H1 (cell line): ENCODE results near the gene KRT4. TPM values are rescaled to one million over a fixed set of nuclear protein-coding genes. Genes with fewer than 3 reads are reported as not detected.

Experiments
- CTCF ChIA-PET: fragments of 300-600 bp; sonication (Branson Sonifier 250); formaldehyde crosslinking; loops from one replicate; lab custom pipeline; 2021; ENCODE audit not compliant: partially characterized antibody; lab: Charles Lee
- POLR2A ChIA-PET: fragments of 300-600 bp; sonication (Branson Sonifier 250); formaldehyde crosslinking; loops from one replicate; lab custom pipeline; 2021; ENCODE audit warnings: inconsistent platforms; ENCODE audit not compliant: partially characterized antibody; lab: Charles Lee
- DNase-seq, 2 experiments: peaks; one replicate each; pipeline versions ENCODE4 v3.0.0 to v3.0.0-alpha.2; 2010 to 2022; ENCODE audit warnings: low spot score in 2 of 2, low read depth in 1 of 2, mixed read lengths in 1 of 2
- FAIRE-seq: peaks from 2 replicates; lab custom pipeline; 2011; peaks lifted over from hg19 to GRCh38; lab: Jason Lieb, UNC
- H2AFZ ChIP-seq: 2 replicates; pipeline ENCODE4 v1.8.1; 2012; ENCODE audit warnings: low read length, inconsistent platforms
- H2AK5ac ChIP-seq: 2 replicates; pipeline ENCODE4 v1.6.1; 2013; ENCODE audit warnings: low read depth, low read length
- H2BK120ac ChIP-seq: replicated peaks from 2 replicates; pipeline ENCODE3; 2013; ENCODE audit warnings: low read depth, low read length, inconsistent platforms
- H2BK12ac ChIP-seq: 2 replicates; pipeline ENCODE4 v1.6.1; 2013; ENCODE audit warnings: low read depth, low read length
- H2BK15ac ChIP-seq: 2 replicates; pipeline ENCODE4 v1.6.1; 2013; ENCODE audit warnings: low read length
- H2BK20ac ChIP-seq: 2 replicates; pipeline ENCODE4 v1.6.1; 2013; ENCODE audit warnings: low read length
- H2BK5ac ChIP-seq: 2 replicates; pipeline ENCODE4 v1.6.1; 2013; ENCODE audit warnings: low read depth, low read length
- H3K14ac ChIP-seq: 2 replicates; pipeline ENCODE4 v1.6.1; 2013; ENCODE audit warnings: inconsistent platforms; ENCODE audit not compliant: insufficient read length
- H3K18ac ChIP-seq: 2 replicates; pipeline ENCODE4 v1.6.1; 2013; ENCODE audit warnings: low read length; ENCODE audit errors: extremely low read depth
- H3K23ac ChIP-seq: 2 replicates; pipeline ENCODE4 v1.6.1; 2013; ENCODE audit warnings: inconsistent platforms; ENCODE audit not compliant: insufficient read length
- H3K23me2 ChIP-seq: 2 replicates; pipeline ENCODE4 v1.6.1; 2013; ENCODE audit warnings: low read depth, low read length
- H3K27ac ChIP-seq: 2 replicates; pipeline ENCODE4 v1.6.1; 2011; ENCODE audit warnings: low read depth, low read length, inconsistent platforms
- H3K27me3 ChIP-seq, 4 experiments: replicated peaks in 1 of 4; 1 replicate in 1 of 4; 2 replicates in 3 of 4; pipeline versions ENCODE4 v1.6.1 to v1.8.1; 2011 to 2013; ENCODE audit warnings: low read length in 3 of 4, mild to moderate bottlenecking in 3 of 4, inconsistent platforms in 2 of 4, mixed read lengths in 2 of 4, moderate library complexity in 1 of 4; ENCODE audit not compliant: control insufficient read depth in 3 of 4, insufficient read depth in 3 of 4; ENCODE audit errors: extremely low read depth in 1 of 4
- H3K36me3 ChIP-seq, 4 experiments: 2 replicates each; pipeline versions ENCODE4 v1.6.1 to v1.8.1; 2011 to 2013; ENCODE audit warnings: mild to moderate bottlenecking in 4 of 4, low read length in 3 of 4, moderate library complexity in 2 of 4, control low read depth in 1 of 4, inconsistent platforms in 1 of 4; ENCODE audit not compliant: insufficient read depth in 4 of 4, control insufficient read depth in 2 of 4
- H3K4ac ChIP-seq: replicated peaks from 2 replicates; pipeline ENCODE3; 2013; ENCODE audit warnings: low read length, low read depth, mixed read lengths, inconsistent platforms; ENCODE audit not compliant: insufficient read length
- H3K4me1 ChIP-seq, 4 experiments: replicated peaks in 1 of 4; 1 replicate in 1 of 4; 2 replicates in 3 of 4; pipeline versions ENCODE4 v1.6.1 to v1.8.1; 2011 to 2013; ENCODE audit warnings: low read length in 3 of 4, inconsistent platforms in 2 of 4, mixed read lengths in 1 of 4; ENCODE audit not compliant: insufficient read depth in 4 of 4, control insufficient read depth in 3 of 4
- H3K4me2 ChIP-seq, 2 experiments: 2 replicates each; pipeline versions ENCODE4 v1.6.1 to v1.8.1; 2011 to 2013; ENCODE audit warnings: low read depth in 2 of 2, low read length in 2 of 2, control low read depth in 1 of 2, inconsistent platforms in 1 of 2, mild to moderate bottlenecking in 1 of 2; ENCODE audit not compliant: insufficient read depth in 1 of 2
- H3K4me3 ChIP-seq, 4 experiments: fragments of 200-600, 300-600 bp in 1 of 4; sonication (generic), shearing (Covaris generic), sonication (Bioruptor Twin) in 1 of 4; 2 replicates each; pipeline versions ENCODE4 v1.5.1 to v1.8.1; 2011 to 2016; ENCODE audit warnings: low read length in 4 of 4, low read depth in 3 of 4, control low read depth in 2 of 4, inconsistent platforms in 2 of 4, mild to moderate bottlenecking in 2 of 4, mixed read lengths in 1 of 4, moderate library complexity in 1 of 4; ENCODE audit not compliant: insufficient read depth in 2 of 4; ENCODE audit errors: extremely low read depth in 1 of 4
- H3K56ac ChIP-seq: replicated peaks from 2 replicates; pipeline ENCODE3; 2013; ENCODE audit warnings: low read depth, mild to moderate bottlenecking, mixed read lengths, low read length, inconsistent platforms; ENCODE audit not compliant: insufficient read length
- H3K79me1 ChIP-seq: 2 replicates; pipeline ENCODE4 v1.6.1; 2013; ENCODE audit warnings: low read depth, low read length, control low read depth
- H3K79me2 ChIP-seq, 2 experiments: 2 replicates each; pipeline versions ENCODE4 v1.6.1 to v1.8.1; 2012 to 2013; ENCODE audit warnings: low read length in 2 of 2, mild to moderate bottlenecking in 2 of 2, inconsistent platforms in 1 of 2; ENCODE audit not compliant: insufficient read depth in 2 of 2, control insufficient read depth in 1 of 2
- H3K9ac ChIP-seq, 4 experiments: replicated peaks in 1 of 4; 1 replicate in 1 of 4; 2 replicates in 3 of 4; pipeline versions ENCODE4 v1.6.1 to v1.8.1; 2011 to 2013; ENCODE audit warnings: low read depth in 3 of 4, low read length in 3 of 4, control low read depth in 2 of 4, mild to moderate bottlenecking in 2 of 4, moderate library complexity in 2 of 4, inconsistent platforms in 1 of 4; ENCODE audit errors: extremely low read depth in 1 of 4
- H3K9me3 ChIP-seq, 2 experiments: 2 replicates each; pipeline versions ENCODE4 v1.6.1 to v1.8.1; 2012 to 2013; ENCODE audit warnings: mild to moderate bottlenecking in 2 of 2, moderate library complexity in 2 of 2, control low read depth in 1 of 2, inconsistent platforms in 1 of 2, low read depth in 1 of 2, low read length in 1 of 2, mixed read lengths in 1 of 2; ENCODE audit not compliant: insufficient read depth in 2 of 2
- H4K20me1 ChIP-seq, 2 experiments: replicated peaks in 1 of 2; 2 replicates each; pipeline versions ENCODE3 to v1.8.1; 2011 to 2013; ENCODE audit warnings: inconsistent platforms in 2 of 2, low read length in 2 of 2, mild to moderate bottlenecking in 1 of 2; ENCODE audit not compliant: insufficient read depth in 2 of 2, control insufficient read depth in 1 of 2
- H4K5ac ChIP-seq: 2 replicates; pipeline ENCODE4 v1.6.1; 2013; ENCODE audit warnings: low read length, low read depth, mixed read lengths, inconsistent platforms; ENCODE audit not compliant: insufficient read length
- H4K8ac ChIP-seq: 2 replicates; pipeline ENCODE4 v1.8.0; 2013; ENCODE audit warnings: mild to moderate bottlenecking, moderate library complexity, low read length, inconsistent platforms; ENCODE audit not compliant: insufficient read depth; ENCODE audit errors: extremely low read depth
- H4K91ac ChIP-seq: replicated peaks from 2 replicates; pipeline ENCODE3; 2013; ENCODE audit warnings: low read length, mixed read lengths, inconsistent platforms; ENCODE audit not compliant: insufficient read length
- CHD2 ChIP-seq: IDR thresholded peaks from 2 replicates; pipeline ENCODE4 v1.6.1; 2012; ENCODE audit warnings: low read length, improper control_type of control experiment
- CTCF ChIP-seq, 3 experiments: IDR thresholded peaks; 1 replicate in 2 of 3; 2 replicates in 1 of 3; pipeline versions ENCODE4 v1.5.1 to v1.6.1; 2011; ENCODE audit warnings: low read length in 3 of 3, mild to moderate bottlenecking in 3 of 3, inconsistent platforms in 2 of 3, low read depth in 1 of 3, moderate library complexity in 1 of 3; ENCODE audit not compliant: insufficient read depth in 1 of 3; ENCODE audit errors: control extremely low read depth in 1 of 3
- E2F6 ChIP-seq: IDR thresholded peaks from 2 replicates; pipeline ENCODE4 v1.6.1; 2012; ENCODE audit warnings: inconsistent platforms
- GTF2F1 ChIP-seq: IDR thresholded peaks from 2 replicates; pipeline ENCODE4 v1.6.1; 2012; ENCODE audit warnings: low read depth, low read length, improper control_type of control experiment, borderline replicate concordance
- MAFK ChIP-seq: IDR thresholded peaks from 2 replicates; pipeline ENCODE4 v1.6.1; 2012; ENCODE audit warnings: low read depth, mild to moderate bottlenecking, improper control_type of control experiment, low read length
- NANOG ChIP-seq: IDR thresholded peaks from 2 replicates; pipeline ENCODE4 v1.6.1; 2011; ENCODE audit warnings: low read length, low read depth, mild to moderate bottlenecking, inconsistent platforms; ENCODE audit not compliant: insufficient read depth, poor library complexity, severe bottlenecking
- POLR2AphosphoS5 ChIP-seq: IDR thresholded peaks from 2 replicates; pipeline ENCODE4 v1.6.1; 2011; ENCODE audit warnings: low read depth, low read length
- RXRA ChIP-seq: IDR thresholded peaks from 2 replicates; pipeline ENCODE4 v1.6.1; 2011; ENCODE audit warnings: low read depth, mild to moderate bottlenecking, low read length, moderate library complexity; ENCODE audit not compliant: insufficient read depth
- SIN3A ChIP-seq, 2 experiments: IDR thresholded peaks in 1 of 2; conservative IDR thresholded peaks in 1 of 2; 2 replicates each; pipeline ENCODE4 v1.6.1; 2011 to 2012; ENCODE audit warnings: low read length in 2 of 2, improper control_type of control experiment in 1 of 2, low read depth in 1 of 2, mild to moderate bottlenecking in 1 of 2
- SRF ChIP-seq: IDR thresholded peaks from 2 replicates; pipeline ENCODE4 v1.6.1; 2011; ENCODE audit warnings: mild to moderate bottlenecking, low read depth, low read length, moderate library complexity
- TEAD4 ChIP-seq: IDR thresholded peaks from 2 replicates; pipeline ENCODE4 v1.6.1; 2012; ENCODE audit warnings: low read depth, low read length, inconsistent platforms, mixed read lengths
- WGBS, 2 experiments: shearing (Covaris generic) in 1 of 2; methylation state at CpG; one replicate each; pipeline versions ENCODE4 v1.1.6 to v1.1.7; 2013 to 2015; ENCODE audit warnings: low lambda C conversion rate in 2 of 2, mixed read lengths in 2 of 2, inconsistent platforms in 1 of 2, low coverage in 1 of 2, missing lambda C conversion rate in 1 of 2; ENCODE audit not compliant: insufficient replicate concordance in 2 of 2, insufficient coverage in 1 of 2, insufficient read length in 1 of 2; ENCODE audit errors: extremely low coverage in 1 of 2, missing lambda C conversion rate in 1 of 2; 5-methylcytosine and 5-hydroxymethylcytosine counted together
- polyA plus RNA-seq, 7 experiments: library from polyadenylated mRNA; depleted of rRNA in 3 of 7; stranded (reverse) in 5 of 7; unstranded in 2 of 7; fragments of >200 nt in 5 of 7; fragments of 200-250 nt in 2 of 7; gene quantifications; 1 replicate in 5 of 7; 2 replicates in 1 of 7; 4 replicates in 1 of 7; pipeline versions ENCODE4 v1.2.1 to v1.2.3, GENCODE V29; 2011 to 2013; ENCODE audit warnings: missing spikeins in 2 of 7, mixed read lengths in 2 of 7
- total RNA-seq: library from RNA; stranded (reverse); fragmentation: NEBNext Ultra II Directional; extraction: Animal tissue kit (Norgen Biotek cat#: 25700); gene quantifications from 2 replicates; pipeline ENCODE4 v1.2.1, GENCODE V29; 2021

Gene KRT4
- total and polyA plus RNA-seq, 2 of the 8 experiments (the other 6 are each of a cell fraction or from before 2014, with no cell fraction given), result not detected

- Histone ChIP-seq H2BK120ac (no peak overlapping the region), H3K79me1 (no peaks in the 10 kb centered on the region), H4K91ac (no peak overlapping the region), H3K9ac (no peak overlapping the region), H3K4ac (no peak overlapping the region), H3K4me3 (no peak overlapping the region), H3K4me1 (no peaks in the 10 kb centered on the region), H3K9me3 (peaks cover 0 to 5% of the 10 kb centered on the region in 2 experiments; a peak in 1 of 4 replicates), H2BK20ac (no peak overlapping the region), H2AK5ac (no peak overlapping the region), H4K20me1 (no peaks in the 10 kb centered on the region), H3K14ac (no peak overlapping the region), H2BK5ac (no peak overlapping the region), H3K56ac (no peak overlapping the region), H3K4me2 (no peak overlapping the region), H2AFZ (no peak overlapping the region), H3K27me3 (no peaks in the 10 kb centered on the region), H3K23ac (no peak overlapping the region), H2BK12ac (no peak overlapping the region), H2BK15ac (no peak overlapping the region), H3K36me3 (no peaks in the 10 kb centered on the region), H3K79me2 (no peaks in the 10 kb centered on the region), H3K27ac (no peak overlapping the region), H3K23me2 (no peaks in the 10 kb centered on the region), H4K5ac (no peak overlapping the region), H4K8ac (no peak overlapping the region), H3K18ac (no peak overlapping the region)
- POLR2A ChIA-PET, result no interaction called here
- FAIRE-seq (no peak), DNase-seq (no peak)
- CTCF ChIA-PET, result interaction anchor here (0.7 to 2.0 kb wide), 5 partner anchors 9 to 104 kb away, joined by 3 to 10 read pairs (median 3); no protein-coding TSS in a partner anchor
- 57% methylated on average over 1 of the region's 1 CpG; no CpG with 5 or more reads in 1 of the 2 experiments for WGBS, 2 experiments
- TF ChIP-seq MAFK (no peak), POLR2AphosphoS5 (no peak), NANOG (no peak), E2F6 (no peak), CHD2 (no peak), GTF2F1 (no peak), TEAD4 (no peak), CTCF (IDR thresholded peaks at IDR 0.05; ENCODE audit: control extremely low read depth in 1 of 3, insufficient read depth in 1 of 3, low read depth in 1 of 3, low read length in 3 of 3) (no peak), SRF (no peak), RXRA (no peak), SIN3A (conservative IDR thresholded peaks at IDR 0.05 in 1 of 2, IDR thresholded peaks at IDR 0.05 in 1 of 2; ENCODE audit: low read depth in 1 of 2, low read length in 2 of 2) (no peak)
Observed at GRCh38 chr12:52767020-52767379, 46.9 kb downstream of the KRT4 start.
